IMR-90 (cell line): ENCODE measurements around the gene PRCD. TPM values are rescaled to one million over a fixed set of nuclear protein-coding genes. Genes with fewer than 3 reads are reported as not detected.

Experiments
- ELK1 ChIP-seq: fragments of 150-350 bp; IDR thresholded peaks from 2 replicates; pipeline ENCODE4 v1.6.1; 2016; ENCODE audit warnings: low read depth, mild to moderate bottlenecking, low read length, moderate library complexity, borderline replicate concordance
- polyA plus RNA-seq, 3 experiments: library from polyadenylated mRNA; depleted of rRNA; stranded (reverse); fragments of >200 nt; gene quantifications; 2 replicates each; pipeline ENCODE4 v1.2.3, GENCODE V29; 2012; ENCODE audit warnings: low replicate concordance in 1 of 3
- total RNA-seq: library from RNA; depleted of rRNA; stranded (reverse); fragments of >200 nt; gene quantifications from 2 replicates; pipeline ENCODE4 v1.2.3, GENCODE V29; 2012

The PRCD gene
- total and polyA plus RNA-seq, 2 of the 4 experiments (the other 2 are of a cell fraction), result 0.32 TPM; not detected in 1

GRCh38 chr17:76557368-76558197, 17.7 kb downstream of the PRCD start (continued):
- no peak for TF ChIP-seq ELK1
